B cell (primary cell): ENCODE measurements around the gene PRR32. TPM values are rescaled to one million over a fixed set of nuclear protein-coding genes. Genes with fewer than 3 reads are reported as not detected.

Experiments
- ATAC-seq: fragments of 200-7000 bp; cut with Tn5 transposase; one replicate; pipeline ENCODE4 v1.10.0; 2021; ENCODE audit warnings: low read depth, mild to moderate bottlenecking, moderate number of reproducible peaks, moderate library complexity
- CTCF ChIA-PET: fragments of 350-600 bp; sonication (Branson Sonifier 250); formaldehyde crosslinking; loops from one replicate; lab custom pipeline; 2021; ENCODE audit warnings: antibody characterized with exemption, inconsistent platforms; lab: Charles Lee
- POLR2A ChIA-PET: fragments of 350-600 bp; sonication (Branson Sonifier 250); formaldehyde crosslinking; loops from one replicate; lab custom pipeline; 2021; ENCODE audit warnings: antibody characterized with exemption; lab: Charles Lee
- DNase-seq: peaks from one replicate; pipeline ENCODE4 v3.0.0; 2013
- H2AFZ ChIP-seq: 2 replicates; pipeline ENCODE4 v1.6.1; 2012; ENCODE audit warnings: mild to moderate bottlenecking, low read depth, low read length; ENCODE audit not compliant: insufficient read depth, poor library complexity, severe bottlenecking
- H3K27ac ChIP-seq, 2 donors: 1 replicate in 1 of 2; 2 replicates in 1 of 2; pipeline ENCODE4 v1.5.1; 2012 to 2013; ENCODE audit warnings: low read length in 2 of 2, mild to moderate bottlenecking in 2 of 2, moderate library complexity in 1 of 2
- H3K27me3 ChIP-seq, 4 experiments: fragments of 200-600 bp in 1 of 4; sonication (generic) in 1 of 4; replicated peaks in 1 of 4; 1 replicate in 2 of 4; 2 replicates in 2 of 4; pipeline versions ENCODE4 v1.6.1 to v1.7.0; 2013 to 2016; ENCODE audit warnings: low read length in 3 of 4, mild to moderate bottlenecking in 2 of 4, mixed read lengths in 1 of 4, moderate library complexity in 1 of 4; ENCODE audit not compliant: insufficient read depth in 4 of 4, control insufficient read depth in 3 of 4; ENCODE audit errors: control extremely low read depth in 1 of 4
- H3K36me3 ChIP-seq, 2 experiments: replicated peaks in 1 of 2; 1 replicate in 1 of 2; 2 replicates in 1 of 2; pipeline versions ENCODE4 v1.6.1 to v1.7.1; 2013; ENCODE audit warnings: low read length in 1 of 2; ENCODE audit not compliant: insufficient read depth in 2 of 2, control insufficient read depth in 1 of 2; ENCODE audit errors: control extremely low read depth in 1 of 2, extremely low read depth in 1 of 2
- H3K4me1 ChIP-seq, 2 donors: fragments of 200-600 bp in 1 of 2; sonication (generic) in 1 of 2; 1 replicate in 1 of 2; 2 replicates in 1 of 2; pipeline versions ENCODE4 v1.5.1 to v1.6.1; 2013 to 2017; ENCODE audit warnings: low read length in 2 of 2; ENCODE audit not compliant: control insufficient read depth in 2 of 2, insufficient read depth in 2 of 2
- H3K4me2 ChIP-seq: replicated peaks from 2 replicates; pipeline ENCODE3; 2012; ENCODE audit warnings: mild to moderate bottlenecking, low read depth, low read length; ENCODE audit not compliant: poor library complexity, severe bottlenecking
- H3K4me3 ChIP-seq, 5 experiments: fragments of 200-600 bp in 1 of 5; sonication (generic) in 1 of 5; 1 replicate in 3 of 5; 2 replicates in 2 of 5; pipeline versions ENCODE4 v1.5.1 to v1.7.0; 2011 to 2016; ENCODE audit warnings: low read length in 4 of 5, mild to moderate bottlenecking in 4 of 5, low read depth in 2 of 5, control low read depth in 1 of 5, moderate library complexity in 1 of 5; ENCODE audit not compliant: insufficient read depth in 1 of 5; ENCODE audit errors: control extremely low read depth in 1 of 5, extremely low read depth in 1 of 5
- H3K79me2 ChIP-seq: fragments of 200-600 bp; sonication (generic); one replicate; pipeline ENCODE4 v1.6.0; 2016; ENCODE audit warnings: low read length; ENCODE audit not compliant: control insufficient read depth, insufficient read depth
- H3K9ac ChIP-seq: fragments of 200-600 bp; sonication (generic); 2 replicates; pipeline ENCODE4 v1.6.1; 2017; ENCODE audit warnings: mild to moderate bottlenecking, low read length, moderate library complexity
- H3K9me3 ChIP-seq, 3 donors: one replicate each; pipeline versions ENCODE4 v1.6.1 to v1.7.1; 2013; ENCODE audit warnings: low read length in 2 of 3; ENCODE audit not compliant: control insufficient read depth in 2 of 3, insufficient read depth in 1 of 3; ENCODE audit errors: control extremely low read depth in 1 of 3
- H4K20me1 ChIP-seq: 2 replicates; pipeline ENCODE4 v1.6.0; 2012; ENCODE audit warnings: mild to moderate bottlenecking, low read length; ENCODE audit not compliant: insufficient read depth, control insufficient read depth, poor library complexity, severe bottlenecking
- H3K27ac Mint-ChIP-seq: one replicate; pipeline ENCODE4 v1.8.0; 2021; ENCODE audit warnings: mixed read lengths
- H3K27me3 Mint-ChIP-seq: one replicate; pipeline ENCODE4 v1.8.0; 2021; ENCODE audit warnings: mixed read lengths
- H3K4me1 Mint-ChIP-seq: one replicate; pipeline ENCODE4 v1.8.0; 2021; ENCODE audit warnings: mixed read lengths
- H3K4me3 Mint-ChIP-seq: one replicate; pipeline ENCODE4 v1.8.0; 2021; ENCODE audit warnings: mixed read lengths
- H3K9me3 Mint-ChIP-seq: one replicate; pipeline ENCODE4 v1.8.0; 2022; ENCODE audit warnings: mixed read lengths; ENCODE audit not compliant: insufficient read depth
- CTCF ChIP-seq: fragments of 200-600 bp; IDR thresholded peaks from one replicate; pipeline ENCODE4 v1.8.0; 2022; ENCODE audit warnings: antibody characterized with exemption, mild to moderate bottlenecking
- EZH2 ChIP-seq: IDR thresholded peaks from 2 replicates; pipeline ENCODE4 v1.6.1; 2012; ENCODE audit warnings: borderline replicate concordance, low read depth, mild to moderate bottlenecking, moderate library complexity, low read length; ENCODE audit not compliant: insufficient read depth, poor library complexity, severe bottlenecking
- WGBS: methylation state at CpG from one replicate; pipeline ENCODE4 v1.1.5; 2013; ENCODE audit warnings: missing lambda C conversion rate; ENCODE audit not compliant: insufficient coverage; 5-methylcytosine and 5-hydroxymethylcytosine counted together
- intact Hi-C: fragments of 100-400 bp; cut with micrococcal nuclease; formaldehyde crosslinking; loops from one replicate; pipeline ENCODE4 v1.10.0; 2022
- polyA plus RNA-seq: library from polyadenylated mRNA; depleted of rRNA; stranded (reverse); fragments of >200 nt; gene quantifications from 2 replicates; pipeline ENCODE4 v1.2.3, GENCODE V29; 2012
- total RNA-seq, 2 donors: library from RNA; stranded (reverse); fragments of 120-200 nt in 1 of 2; gene quantifications; 1 replicate in 1 of 2; 2 replicates in 1 of 2; pipeline versions ENCODE4 v1.2.3 to v1.2.4, GENCODE V29; 2013 to 2022

PRR32 gene
- total and polyA plus RNA-seq, 2 donors (not counting 1 experiment from before 2014, with no cell fraction given), result not detected

DNA sequence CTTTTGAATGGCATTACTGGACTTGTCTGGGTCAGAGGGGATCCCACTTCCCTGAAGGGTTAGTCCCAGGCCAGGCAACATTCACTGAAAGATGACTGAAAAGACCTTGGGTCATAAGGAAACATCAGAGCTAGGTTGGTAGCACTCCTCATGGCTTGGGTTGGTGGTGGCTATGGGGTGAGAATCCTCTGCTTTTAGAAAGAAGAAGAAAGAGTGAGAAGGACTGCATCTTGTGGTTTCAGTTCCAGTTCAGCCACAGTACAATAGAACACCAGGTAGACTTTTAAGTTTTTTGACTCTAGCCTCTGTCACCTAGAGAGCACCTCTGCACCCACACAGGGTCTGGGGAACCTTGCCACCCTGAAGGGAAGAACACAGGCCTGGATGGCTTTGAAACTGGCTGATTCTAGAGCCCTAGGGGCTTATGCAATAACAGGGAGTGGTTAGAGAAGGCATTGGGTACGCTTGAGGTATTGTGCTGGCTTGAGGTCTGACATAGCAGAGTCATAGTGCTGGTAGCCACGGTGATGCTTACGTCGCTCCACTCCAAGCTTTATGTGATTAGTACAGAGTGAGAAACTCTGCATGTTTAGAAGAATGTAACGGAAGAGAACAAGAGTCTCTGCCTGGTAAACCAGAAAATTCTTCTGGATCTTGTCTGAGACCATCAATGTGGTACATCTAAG lies 36.5 kb downstream of the PRR32 start:
- H3K4me1 Mint-ChIP-seq, result no peaks in the 10 kb centered on the region
- ChIA-PET CTCF (no interaction called here), POLR2A (no interaction called here)
- H4K20me1 ChIP-seq, result no peaks in the 10 kb centered on the region
- no peak overlapping the region for H3K4me2 ChIP-seq
- no peaks in the 10 kb centered on the region for H3K27me3 Mint-ChIP-seq
- no peak overlapping the region for H3K4me3 Mint-ChIP-seq
- no peaks in the 10 kb centered on the region for H3K36me3 ChIP-seq
- intact Hi-C loops, result no loop called here
- no peak overlapping the region for H2AFZ ChIP-seq
- H3K9me3 ChIP-seq, result no peaks in the 10 kb centered on the region
- H3K4me1 ChIP-seq, result no peaks in the 10 kb centered on the region
- H3K4me3 ChIP-seq, result no peak overlapping the region
- H3K9me3 Mint-ChIP-seq, result no peaks in the 10 kb centered on the region
- H3K27me3 ChIP-seq, result no peaks in the 10 kb centered on the region
- DNase-seq, result no peak
- H3K79me2 ChIP-seq, result no peaks in the 10 kb centered on the region
- TF ChIP-seq EZH2, result no peak
- no peak for TF ChIP-seq CTCF
- H3K27ac ChIP-seq, result no peak overlapping the region
- ATAC-seq, result no peak
- H3K9ac ChIP-seq, result no peak overlapping the region
- 100% methylated on average over 1 of the region's 5 CpGs for WGBS
- H3K27ac Mint-ChIP-seq, result no peak overlapping the region
